GM12878 (cell line): Measurements from ENCODE around the gene ALDH1A2. TPM values are rescaled to one million over a fixed set of nuclear protein-coding genes. Genes with fewer than 3 reads are reported as not detected.

Experiments used
- ATAC-seq: fragments of 200-7000 bp; cut with Tn5 transposase; 3 replicates; pipeline ENCODE4 v1.9.1; 2020; ENCODE audit warnings: mild to moderate bottlenecking, moderate library complexity
- BruUV-seq: library from RNA; stranded (reverse); fragments of 400-500 nt; replicated peaks from 2 replicates; lab custom pipeline; 2021; lab: Mats Ljungman, UMichigan
- CTCF ChIA-PET: fragments of 300-600 bp; sonication (Branson Sonifier 250); formaldehyde crosslinking; extraction: SDS; loops from one replicate; lab custom pipeline; 2021; ENCODE audit warnings: inconsistent platforms; lab: Yijun Ruan, JAX
- POLR2A ChIA-PET: fragments of 350-600 bp; formaldehyde crosslinking; extraction: SDS; loops from one replicate; lab custom pipeline; 2021; ENCODE audit warnings: inconsistent platforms; lab: Charles Lee
- RAD21 ChIA-PET: fragments of 300-600 bp; sonication (Branson Sonifier 250); formaldehyde crosslinking; loops from one replicate; lab custom pipeline; 2023; ENCODE audit warnings: antibody characterized with exemption; ENCODE audit not compliant: unreplicated experiment; lab: Charles Lee
- SMC1A ChIA-PET: fragments of 300-600 bp; sonication (Branson Sonifier 250); formaldehyde crosslinking; loops from one replicate; lab custom pipeline; 2023; ENCODE audit not compliant: unreplicated experiment, uncharacterized antibody; lab: Charles Lee
- DNase-seq: peaks from one replicate; pipeline ENCODE4 v3.0.0-alpha.2; 2011; ENCODE audit warnings: low read depth, low spot score
- FAIRE-seq: peaks from 3 replicates; lab custom pipeline; 2011; peaks lifted over from hg19 to GRCh38; lab: Jason Lieb, UNC
- H2AFZ ChIP-seq: 2 replicates; pipeline ENCODE4 v1.6.0; 2011; ENCODE audit warnings: low read depth, low read length, control low read depth; ENCODE audit not compliant: control insufficient read depth
- H3K27ac ChIP-seq: 2 replicates; pipeline ENCODE4 v1.5.1; 2011; ENCODE audit warnings: control low read depth; ENCODE audit not compliant: control insufficient read depth, insufficient read depth
- H3K27me3 ChIP-seq, 2 experiments: replicated peaks in 1 of 2; 2 replicates each; pipeline versions ENCODE4 v1.6.0 to v1.6.1; 2011; ENCODE audit warnings: low read length in 1 of 2; ENCODE audit not compliant: control insufficient read depth in 2 of 2, insufficient read depth in 2 of 2
- H3K36me3 ChIP-seq, 2 experiments: 2 replicates each; pipeline ENCODE4 v1.5.1; 2011; ENCODE audit warnings: low read length in 1 of 2; ENCODE audit not compliant: control insufficient read depth in 2 of 2, insufficient read depth in 2 of 2
- H3K4me1 ChIP-seq: 2 replicates; pipeline ENCODE4 v1.6.1; 2011; ENCODE audit warnings: mild to moderate bottlenecking, low read length, moderate library complexity, mixed read lengths; ENCODE audit not compliant: control insufficient read depth, insufficient read depth
- H3K4me2 ChIP-seq: 2 replicates; pipeline ENCODE4 v1.6.0; 2011; ENCODE audit warnings: control low read depth; ENCODE audit not compliant: control insufficient read depth, insufficient read depth
- H3K4me3 ChIP-seq: fragments of 200-600 bp; sonication (generic); 2 replicates; pipeline ENCODE4 v1.5.1; 2016
- H3K79me2 ChIP-seq: 2 replicates; pipeline ENCODE4 v1.6.0; 2011; ENCODE audit warnings: low read length; ENCODE audit not compliant: control insufficient read depth, insufficient read depth
- H3K9ac ChIP-seq: 2 replicates; pipeline ENCODE4 v1.8.0; 2011; ENCODE audit warnings: low read length, control low read depth, mixed read lengths; ENCODE audit not compliant: control insufficient read depth, insufficient read depth
- H3K9me3 ChIP-seq: replicated peaks from 3 replicates; pipeline ENCODE4 v1.5.1; 2011; ENCODE audit warnings: mild to moderate bottlenecking, low read length; ENCODE audit not compliant: control insufficient read depth, insufficient read depth
- H4K20me1 ChIP-seq: 2 replicates; pipeline ENCODE4 v1.6.0; 2011; ENCODE audit not compliant: control insufficient read depth, insufficient read depth
- CHD2 ChIP-seq: IDR thresholded peaks from 2 replicates; pipeline ENCODE4 v1.6.1; 2011; ENCODE audit warnings: low read depth, low read length, improper control_type of control experiment, borderline replicate concordance
- E4F1 ChIP-seq: fragments of 450-650 bp; IDR thresholded peaks from 2 replicates; pipeline ENCODE4 v1.6.1; 2018; ENCODE audit warnings: borderline replicate concordance, mild to moderate bottlenecking; ENCODE audit not compliant: partially characterized antibody
- IRF3 ChIP-seq: fragments of 450-650 bp; IDR thresholded peaks from 2 replicates; pipeline ENCODE4 v1.6.1; 2014; ENCODE audit warnings: mild to moderate bottlenecking
- KDM1A ChIP-seq: fragments of 200-600 bp; sonication (generic); IDR thresholded peaks from 2 replicates; pipeline ENCODE4 v1.6.1; 2016; ENCODE audit warnings: borderline replicate concordance
- NKRF ChIP-seq: fragments of 450-650 bp; conservative IDR thresholded peaks from 2 replicates; pipeline ENCODE4 v1.6.1; 2017; ENCODE audit warnings: mild to moderate bottlenecking, moderate library complexity
- RAD21 ChIP-seq: IDR thresholded peaks from 2 replicates; pipeline ENCODE4 v1.6.1; 2011; ENCODE audit warnings: mild to moderate bottlenecking, low read depth, low read length, moderate library complexity; ENCODE audit not compliant: insufficient read depth
- REST ChIP-seq: IDR thresholded peaks from 2 replicates; pipeline ENCODE4 v1.6.1; 2012; ENCODE audit warnings: mild to moderate bottlenecking, low read depth, low read length
- SIX5 ChIP-seq: IDR thresholded peaks from 2 replicates; pipeline ENCODE4 v1.6.1; 2011; ENCODE audit warnings: mild to moderate bottlenecking, low read depth, low read length, moderate library complexity; ENCODE audit not compliant: severe bottlenecking
- TCF3 ChIP-seq: IDR thresholded peaks from 2 replicates; pipeline ENCODE4 v1.6.1; 2012; ENCODE audit warnings: low read depth, mild to moderate bottlenecking, low read length, borderline replicate concordance; ENCODE audit not compliant: insufficient read depth
- ZNF384 ChIP-seq: IDR thresholded peaks from 2 replicates; pipeline ENCODE4 v1.6.1; 2012; ENCODE audit warnings: low read depth, mild to moderate bottlenecking, low read length, improper control_type of control experiment, borderline replicate concordance
- WGBS: methylation state at CpG from one replicate; pipeline ENCODE4 v1.1.6; 2016; ENCODE audit warnings: low lambda C conversion rate; ENCODE audit not compliant: insufficient replicate concordance, insufficient coverage; ENCODE audit errors: missing lambda C conversion rate; 5-methylcytosine and 5-hydroxymethylcytosine counted together
- in situ Hi-C: fragments of 300-500 bp; cut with MboI; formaldehyde crosslinking; loops from 9 replicates; pipeline ENCODE4 v1.14.3; 2018; ENCODE audit warnings: mixed read lengths
- intact Hi-C: fragments of 100-400 bp; cut with micrococcal nuclease; formaldehyde crosslinking; loops from one replicate; pipeline ENCODE4 v1.14.2; 2022; ENCODE audit not compliant: unreplicated experiment
- polyA plus RNA-seq, 11 experiments: library from polyadenylated mRNA; depleted of rRNA in 4 of 11; unstranded in 6 of 11; stranded (reverse) in 5 of 11; fragments of >200 nt; fragmentation: Nextera tagmentation in 4 of 11; fragmentation: Illumina TruSeq in 1 of 11; extraction: Ambion mirVana in 4 of 11; extraction: Trizol in 1 of 11; gene quantifications; 1 replicate in 1 of 11; 2 replicates in 10 of 11; pipeline versions ENCODE4 v1.2.1 to v1.2.3, GENCODE V29; 2011 to 2016; ENCODE audit warnings: inconsistent platforms in 2 of 11, missing spikeins in 2 of 11, low read depth in 1 of 11
- total RNA-seq, 4 experiments: library from RNA; depleted of rRNA in 3 of 4; stranded (reverse); fragments of >200 nt in 3 of 4; fragmentation: Illumina TruSeq in 1 of 4; extraction: Trizol in 1 of 4; gene quantifications; 2 replicates each; pipeline versions ENCODE4 v1.2.1 to v1.2.3, GENCODE V29; 2013 to 2021

ALDH1A2 gene
- total and polyA plus RNA-seq, 10 of the 15 experiments (the other 5 are each of a cell fraction or from before 2014, with no cell fraction given) = 0.06 to 0.92 (median 0.18) TPM; not detected in 5

- TF ChIP-seq REST (no peak), RAD21 (no peak), ZNF384 (no peak), CHD2 (no peak), SIX5 (no peak), IRF3 (no peak)
- TF ChIP-seq, all 136 proteins: peak for 0
These were observed 148.8 kb downstream of the ALDH1A2 start (continued) for GRCh38 chr15:57916695-57917094.

GRCh38 chr15:57915827-57916531 is 149.5 kb downstream of the ALDH1A2 start:
- no TSS peak for BruUV-seq
- Histone ChIP-seq H3K27ac (no peak overlapping the region), H3K9ac (no peak overlapping the region), H4K20me1 (no peaks in the 10 kb centered on the region), H3K27me3 (no peaks in the 10 kb centered on the region; a peak in 2 of 4 replicates), H2AFZ (no peak overlapping the region), H3K79me2 (no peaks in the 10 kb centered on the region), H3K4me2 (no peak overlapping the region), H3K9me3 (no peaks in the 10 kb centered on the region), H3K36me3 (no peaks in the 10 kb centered on the region), H3K4me1 (no peaks in the 10 kb centered on the region), H3K4me3 (no peak overlapping the region)
- ATAC-seq (no peak), FAIRE-seq (no peak), DNase-seq (no peak)
- ChIA-PET RAD21 (no interaction called here), CTCF (no interaction called here), SMC1A (no interaction called here), POLR2A (no interaction called here)
- TF ChIP-seq E4F1 (no peak), NKRF (no peak), TCF3 (no peak), KDM1A (no peak)
- intact Hi-C loops = no loop called here
- in situ Hi-C loops = no loop called here
- 42% methylated on average over 15 of the region's 15 CpGs for WGBS
